SK-N-MC (cell line): ENCODE results near the gene GJA8.

Experiments
- DNase-seq: peaks from one replicate; pipeline ENCODE4 v3.0.0-alpha.2; 2011; ENCODE audit warnings: low read depth, low spot score
- H3K27ac ChIP-seq: fragments of 200-600 bp; sonication (generic); 2 replicates; pipeline ENCODE4 v1.5.1; 2016; ENCODE audit warnings: mixed run types
- H3K36me3 ChIP-seq: fragments of 200-600 bp; sonication (generic); 2 replicates; pipeline ENCODE4 v1.6.1; 2017; ENCODE audit warnings: antibody characterized with exemption, low read length, mixed read lengths; ENCODE audit not compliant: insufficient read depth
- H3K4me3 ChIP-seq: fragments of 200-600 bp; sonication (generic); 2 replicates; pipeline ENCODE4 v1.5.1; 2016
- H3K9ac ChIP-seq: fragments of 200-600 bp; sonication (generic); 2 replicates; pipeline ENCODE4 v1.8.0; 2017; ENCODE audit warnings: mixed run types, mixed read lengths; ENCODE audit not compliant: insufficient read length
- H3K9me3 ChIP-seq: fragments of 200-600 bp; sonication (generic); 2 replicates; pipeline ENCODE4 v1.6.1; 2017; ENCODE audit warnings: low read depth, mild to moderate bottlenecking, antibody characterized with exemption, low read length, moderate library complexity, mixed read lengths
- EZH2 ChIP-seq: fragments of 200-600 bp; sonication (generic); IDR thresholded peaks from one replicate; pipeline ENCODE4 v1.6.1; 2017; ENCODE audit warnings: antibody characterized with exemption
- FOXP2 ChIP-seq: optimal IDR thresholded peaks from 2 replicates; pipeline ENCODE3; 2011; ENCODE audit warnings: mild to moderate bottlenecking, moderate library complexity; ENCODE audit not compliant: insufficient read depth; ENCODE audit errors: extremely low read length, control extremely low read depth
- POLR2AphosphoS5 ChIP-seq: IDR thresholded peaks from 2 replicates; pipeline ENCODE4 v1.6.1; 2012; ENCODE audit warnings: mild to moderate bottlenecking, low read depth, low read length, borderline replicate concordance

The GJA8 gene

GRCh38 chr1:147891088-147891487 lies 11.5 kb upstream of the GJA8 start:
- Histone ChIP-seq H3K9me3 (no peaks in the 10 kb centered on the region), H3K9ac (no peak overlapping the region), H3K36me3 (no peaks in the 10 kb centered on the region), H3K4me3 (no peak overlapping the region), H3K27ac (no peak overlapping the region)
- DNase-seq = no peak
- no peak for TF ChIP-seq POLR2AphosphoS5
- TF ChIP-seq FOXP2 = no peak
- no peak for TF ChIP-seq EZH2

GRCh38 chr1:147892216-147892615 lies 10.4 kb upstream of the GJA8 start:
- Histone ChIP-seq H3K27ac (no peak overlapping the region), H3K4me3 (no peak overlapping the region), H3K36me3 (no peaks in the 10 kb centered on the region), H3K9me3 (no peaks in the 10 kb centered on the region), H3K9ac (no peak overlapping the region)
- DNase-seq = no peak
- TF ChIP-seq EZH2 (no peak), FOXP2 (no peak), POLR2AphosphoS5 (no peak)

GRCh38 chr1:147892731-147893214 lies 9.8 kb upstream of the GJA8 start:
- DNase-seq = no peak
- no peak overlapping the region for H3K9ac ChIP-seq
- no peak overlapping the region for H3K4me3 ChIP-seq
- H3K36me3 ChIP-seq = no peaks in the 10 kb centered on the region
- no peaks in the 10 kb centered on the region for H3K9me3 ChIP-seq
- no peak overlapping the region for H3K27ac ChIP-seq
- TF ChIP-seq FOXP2 = no peak
- TF ChIP-seq POLR2AphosphoS5 = no peak
- TF ChIP-seq EZH2 = no peak

GRCh38 chr1:147895123-147895522 lies 7.5 kb upstream of the GJA8 start:
- no peak overlapping the region for H3K27ac ChIP-seq
- no peaks in the 10 kb centered on the region for H3K9me3 ChIP-seq
- H3K9ac ChIP-seq = no peak overlapping the region
- TF ChIP-seq POLR2AphosphoS5 (no peak), FOXP2 (no peak), EZH2 (no peak)
- no peak overlapping the region for H3K4me3 ChIP-seq
- H3K36me3 ChIP-seq = no peaks in the 10 kb centered on the region
- DNase-seq = no peak

GRCh38 chr1:147897029-147897752 lies 5.4 kb upstream of the GJA8 start:
- Histone ChIP-seq H3K36me3 (no peaks in the 10 kb centered on the region), H3K9ac (no peak overlapping the region), H3K4me3 (no peak overlapping the region), H3K27ac (no peak overlapping the region), H3K9me3 (no peaks in the 10 kb centered on the region)
- DNase-seq = no peak
- TF ChIP-seq FOXP2 = no peak
- no peak for TF ChIP-seq POLR2AphosphoS5
- TF ChIP-seq EZH2 = no peak

- no peak overlapping the region for H3K27ac ChIP-seq
- TF ChIP-seq POLR2AphosphoS5 (no peak), FOXP2 (no peak), EZH2 (no peak)
- H3K4me3 ChIP-seq = no peak overlapping the region
- DNase-seq = no peak
- H3K36me3 ChIP-seq = no peaks in the 10 kb centered on the region
- H3K9me3 ChIP-seq = no peaks in the 10 kb centered on the region
- H3K9ac ChIP-seq = no peak overlapping the region
These were observed 4.8 kb upstream of the GJA8 start for GRCh38 chr1:147897789-147898188.

GRCh38 chr1:147904726-147905125 lies 2.1 kb downstream of the GJA8 start:
- TF ChIP-seq EZH2 (no peak), POLR2AphosphoS5 (no peak), FOXP2 (no peak)
- Histone ChIP-seq H3K9me3 (no peaks in the 10 kb centered on the region), H3K9ac (no peak overlapping the region), H3K4me3 (no peak overlapping the region), H3K36me3 (no peaks in the 10 kb centered on the region), H3K27ac (no peak overlapping the region)
- no peak for DNase-seq

GRCh38 chr1:147907786-147908509 lies 5.4 kb downstream of the GJA8 start:
- no peak for TF ChIP-seq EZH2
- no peak for TF ChIP-seq FOXP2
- no peak for TF ChIP-seq POLR2AphosphoS5
- DNase-seq = no peak
- no peak overlapping the region for H3K27ac ChIP-seq
- no peaks in the 10 kb centered on the region for H3K9me3 ChIP-seq
- H3K36me3 ChIP-seq = no peaks in the 10 kb centered on the region
- H3K4me3 ChIP-seq = no peak overlapping the region
- H3K9ac ChIP-seq = no peak overlapping the region

- Histone ChIP-seq H3K9me3 (no peaks in the 10 kb centered on the region), H3K36me3 (no peaks in the 10 kb centered on the region), H3K9ac (no peak overlapping the region), H3K27ac (no peak overlapping the region), H3K4me3 (no peak overlapping the region)
- no peak for TF ChIP-seq POLR2AphosphoS5
- TF ChIP-seq EZH2 = no peak
- TF ChIP-seq FOXP2 = no peak
- DNase-seq = no peak
These were observed 10.0 kb downstream of the GJA8 start for GRCh38 chr1:147912553-147912952.
